Neural progenitor cell (in vitro differentiated cells): Measurements from ENCODE around the gene ADAMTSL1. TPM values are rescaled to one million over a fixed set of nuclear protein-coding genes. Genes with fewer than 3 reads are reported as not detected.

Experiments
- DNase-seq: peaks from one replicate; pipeline ENCODE4 v3.0.0-alpha.2; 2016; ENCODE audit warnings: low spot score
- H2AFZ ChIP-seq: fragments of 200-600 bp; sonication (generic); replicated peaks from 2 replicates; pipeline ENCODE4 v1.6.1; 2016; ENCODE audit warnings: antibody characterized with exemption
- H3F3A ChIP-seq: fragments of 200-600 bp; sonication (generic); 2 replicates; pipeline ENCODE4 v1.6.1; 2016; ENCODE audit warnings: antibody characterized with exemption, low read depth
- H3K27ac ChIP-seq: fragments of 200-600 bp; sonication (generic); 2 replicates; pipeline ENCODE4 v1.5.1; 2016; ENCODE audit warnings: mild to moderate bottlenecking
- H3K27me3 ChIP-seq: fragments of 200-600 bp; sonication (generic); 2 replicates; pipeline ENCODE4 v1.6.1; 2016; ENCODE audit warnings: mild to moderate bottlenecking, moderate library complexity
- H3K36me3 ChIP-seq: fragments of 200-600 bp; sonication (generic); 2 replicates; pipeline ENCODE4 v1.5.1; 2016
- H3K4me1 ChIP-seq: fragments of 200-600 bp; sonication (generic); 2 replicates; pipeline ENCODE4 v1.6.1; 2016; ENCODE audit warnings: mixed run types
- H3K4me2 ChIP-seq: fragments of 200-600 bp; sonication (generic); 2 replicates; pipeline ENCODE4 v1.6.1; 2016
- H3K4me3 ChIP-seq: fragments of 200-600 bp; sonication (generic); 2 replicates; pipeline ENCODE4 v1.5.1; 2016
- H3K79me2 ChIP-seq: fragments of 200-600 bp; sonication (generic); 2 replicates; pipeline ENCODE4 v1.6.1; 2016; ENCODE audit warnings: low read depth
- H3K9ac ChIP-seq: fragments of 200-600 bp; sonication (generic); 2 replicates; pipeline ENCODE4 v1.6.1; 2016
- H3K9me3 ChIP-seq: fragments of 200-600 bp; sonication (generic); 2 replicates; pipeline ENCODE4 v1.5.1; 2016; ENCODE audit warnings: low read depth
- H4K20me1 ChIP-seq: fragments of 200-600 bp; sonication (generic); 2 replicates; pipeline ENCODE4 v1.6.1; 2016; ENCODE audit warnings: low read depth
- H3K27ac Mint-ChIP-seq: 3 replicates; pipeline ENCODE4 v1.8.0; 2021; ENCODE audit warnings: mixed read lengths
- H3K27me3 Mint-ChIP-seq: 2 replicates; pipeline ENCODE4 v1.8.0; 2022; ENCODE audit warnings: low read depth, mild to moderate bottlenecking, inconsistent platforms, moderate library complexity, mixed read lengths; ENCODE audit not compliant: insufficient read depth
- H3K36me3 Mint-ChIP-seq: 3 replicates; pipeline ENCODE4 v1.8.0; 2021; ENCODE audit warnings: mixed read lengths
- H3K4me1 Mint-ChIP-seq: 3 replicates; pipeline ENCODE4 v1.8.0; 2021; ENCODE audit warnings: mixed read lengths
- H3K4me3 Mint-ChIP-seq: 3 replicates; pipeline ENCODE4 v1.8.0; 2021; ENCODE audit warnings: mild to moderate bottlenecking, moderate library complexity, mixed read lengths
- H3K9me3 Mint-ChIP-seq: 3 replicates; pipeline ENCODE4 v1.8.0; 2020; ENCODE audit warnings: mixed read lengths
- CTCF ChIP-seq: fragments of 200-600 bp; sonication (generic); IDR thresholded peaks from 2 replicates; pipeline ENCODE4 v1.5.1; 2017; ENCODE audit warnings: antibody characterized with exemption, mild to moderate bottlenecking
- EZH2 ChIP-seq: fragments of 200-600 bp; sonication (generic); IDR thresholded peaks from 2 replicates; pipeline ENCODE4 v1.6.1; 2017; ENCODE audit warnings: antibody characterized with exemption, mild to moderate bottlenecking, moderate library complexity
- EZH2phosphoT487 ChIP-seq: fragments of 200-600 bp; sonication (generic); IDR thresholded peaks from 2 replicates; pipeline ENCODE4 v1.6.1; 2017; ENCODE audit warnings: antibody characterized with exemption
- total RNA-seq: library from RNA; depleted of rRNA; stranded (reverse); fragments of >200 nt; gene quantifications from 2 replicates; pipeline ENCODE4 v1.2.3, GENCODE V29; 2015; ENCODE audit warnings: low replicate concordance

Gene ADAMTSL1
- total RNA-seq, 1 donor from 2014 or later = 0.73 TPM

GRCh38 chr9:18617759-18618158 is 143.8 kb downstream of the ADAMTSL1 start:
- Histone ChIP-seq H3K4me2 (no peak overlapping the region), H4K20me1 (no peaks in the 10 kb centered on the region)
- H3K27me3 Mint-ChIP-seq = peaks cover 1% of the 10 kb centered on the region

DNA sequence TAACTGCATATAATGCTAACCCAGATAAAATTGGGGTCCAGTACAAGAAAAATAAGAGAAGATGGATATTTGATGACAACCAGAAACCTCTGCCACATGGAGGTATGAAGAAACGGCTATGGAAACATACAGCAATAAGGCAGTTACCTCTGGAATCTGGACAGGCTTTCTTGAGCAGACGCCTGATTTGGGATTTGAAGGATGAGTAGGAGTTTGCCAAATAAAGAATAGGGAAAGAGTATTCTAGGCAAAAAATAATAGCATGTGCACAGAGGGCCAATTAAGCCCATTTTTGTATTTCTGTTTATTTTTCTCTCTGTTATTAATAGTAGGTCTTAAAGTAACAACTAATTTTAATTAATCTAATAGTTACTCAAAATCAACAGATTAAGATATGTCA is 144.9 kb downstream of the ADAMTSL1 start:
- no peaks in the 10 kb centered on the region for H3K27me3 ChIP-seq
- H3K9ac ChIP-seq = no peak overlapping the region
- H3K36me3 ChIP-seq = no peaks in the 10 kb centered on the region
- no peaks in the 10 kb centered on the region for H3K9me3 Mint-ChIP-seq
- H3K4me2 ChIP-seq = no peak overlapping the region
- no peak overlapping the region for H3K27ac Mint-ChIP-seq
- DNase-seq = no peak
- no peak overlapping the region for H3K4me3 ChIP-seq
- H3K9me3 ChIP-seq = no peaks in the 10 kb centered on the region
- no peaks in the 10 kb centered on the region for H3K79me2 ChIP-seq
- H3F3A ChIP-seq = no peaks in the 10 kb centered on the region
- no peaks in the 10 kb centered on the region for H3K4me1 Mint-ChIP-seq
- no peak for TF ChIP-seq CTCF
- TF ChIP-seq EZH2 = no peak
- no peak for TF ChIP-seq EZH2phosphoT487
- H3K4me1 ChIP-seq = peaks cover 4% of the 10 kb centered on the region
- H2AFZ ChIP-seq = no peak overlapping the region
- H3K27me3 Mint-ChIP-seq = peaks cover 2% of the 10 kb centered on the region
- no peaks in the 10 kb centered on the region for H3K36me3 Mint-ChIP-seq
- H4K20me1 ChIP-seq = no peaks in the 10 kb centered on the region
- H3K4me3 Mint-ChIP-seq = no peak overlapping the region
- no peak overlapping the region for H3K27ac ChIP-seq

More at GRCh38 chr9:18617759-18618158, 143.8 kb downstream of the ADAMTSL1 start:
- Histone ChIP-seq H3F3A (no peaks in the 10 kb centered on the region), H3K27ac (no peak overlapping the region), H3K4me3 (no peak overlapping the region), H2AFZ (no peak overlapping the region), H3K9me3 (no peaks in the 10 kb centered on the region), H3K79me2 (no peaks in the 10 kb centered on the region), H3K4me1 (peaks cover 4% of the 10 kb centered on the region), H3K9ac (no peak overlapping the region), H3K27me3 (no peaks in the 10 kb centered on the region), H3K36me3 (no peaks in the 10 kb centered on the region)
- no peak overlapping the region for H3K4me3 Mint-ChIP-seq
- H3K36me3 Mint-ChIP-seq = no peaks in the 10 kb centered on the region
- no peak overlapping the region for H3K27ac Mint-ChIP-seq
- H3K4me1 Mint-ChIP-seq = no peaks in the 10 kb centered on the region
- TF ChIP-seq EZH2phosphoT487 (no peak), CTCF (no peak), EZH2 (no peak)
- H3K9me3 Mint-ChIP-seq = no peaks in the 10 kb centered on the region
- no peak for DNase-seq

DNA sequence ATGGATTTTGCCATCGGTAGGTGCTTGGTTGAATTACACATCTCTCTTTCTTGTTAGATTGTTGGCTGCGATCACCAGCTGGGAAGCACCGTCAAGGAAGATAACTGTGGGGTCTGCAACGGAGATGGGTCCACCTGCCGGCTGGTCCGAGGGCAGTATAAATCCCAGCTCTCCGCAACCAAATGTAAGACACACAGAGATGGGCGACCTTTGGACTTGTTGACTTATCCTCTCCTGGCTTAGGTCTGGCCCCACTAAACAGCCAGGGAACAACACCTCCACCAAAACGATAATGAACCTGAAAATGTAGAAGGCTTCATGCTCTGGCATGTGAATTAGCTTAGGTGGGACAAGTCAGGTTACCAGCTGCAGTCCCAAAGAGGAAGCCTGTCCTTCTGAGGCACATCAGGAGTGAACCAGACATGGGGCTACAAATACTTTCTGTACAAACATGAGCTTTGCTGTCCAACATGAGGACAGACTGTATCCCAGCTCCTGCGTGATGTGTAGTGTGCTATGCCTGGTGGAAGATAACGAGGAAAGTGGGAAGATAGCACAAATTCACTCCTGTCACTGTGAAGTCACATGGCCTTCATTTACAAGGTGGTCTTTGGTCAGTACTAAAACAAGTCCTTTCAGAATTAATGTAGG is 148.4 kb downstream of the ADAMTSL1 start:
- no peaks in the 10 kb centered on the region for H3K36me3 Mint-ChIP-seq
- TF ChIP-seq EZH2phosphoT487 (no peak), CTCF (no peak), EZH2 (no peak)
- peaks cover 5% of the 10 kb centered on the region for H3K27me3 Mint-ChIP-seq
- Histone ChIP-seq H3K27ac (no peak overlapping the region), H3K9ac (no peak overlapping the region), H3K79me2 (no peaks in the 10 kb centered on the region), H3K4me3 (no peak overlapping the region), H2AFZ (no peak overlapping the region), H3K4me1 (peaks cover 4% of the 10 kb centered on the region), H4K20me1 (no peaks in the 10 kb centered on the region), H3F3A (no peaks in the 10 kb centered on the region), H3K36me3 (no peaks in the 10 kb centered on the region), H3K27me3 (no peaks in the 10 kb centered on the region), H3K4me2 (no peak overlapping the region), H3K9me3 (no peaks in the 10 kb centered on the region)
- no peak overlapping the region for H3K4me3 Mint-ChIP-seq
- no peaks in the 10 kb centered on the region for H3K4me1 Mint-ChIP-seq
- H3K9me3 Mint-ChIP-seq = no peaks in the 10 kb centered on the region
- no peak overlapping the region for H3K27ac Mint-ChIP-seq
- no peak for DNase-seq
